A204.1 (cell line): Measurements from ENCODE around the gene TCF7L2.

Experiments used
- FAIRE-seq: peaks from 2 replicates; lab custom pipeline; 2012; peaks lifted over from hg19 to GRCh38; lab: Jason Lieb, UNC

TCF7L2 gene

GRCh38 chr10:113180401-113181154, 230.5 kb downstream of the TCF7L2 start:
- no peak for FAIRE-seq

GRCh38 chr10:113182154-113182553, 232.1 kb downstream of the TCF7L2 start:
- FAIRE-seq = no peak

GRCh38 chr10:113183573-113183972, 233.5 kb downstream of the TCF7L2 start:
- FAIRE-seq = no peak

- FAIRE-seq = no peak
These were observed 237.2 kb downstream of the TCF7L2 start for GRCh38 chr10:113187063-113187777.

- FAIRE-seq = no peak
These were observed 249.4 kb downstream of the TCF7L2 start for GRCh38 chr10:113199459-113199858.

GRCh38 chr10:113202011-113202410, 252.0 kb downstream of the TCF7L2 start:
- FAIRE-seq = no peak

GRCh38 chr10:113207924-113208323, 257.9 kb downstream of the TCF7L2 start:
- FAIRE-seq = no peak

GRCh38 chr10:113213035-113213434, 263.0 kb downstream of the TCF7L2 start:
- FAIRE-seq = no peak

- FAIRE-seq = no peak
These were observed 264.3 kb downstream of the TCF7L2 start for GRCh38 chr10:113214331-113214730.

- FAIRE-seq = no peak
These were observed 266.1 kb downstream of the TCF7L2 start for GRCh38 chr10:113216102-113216501.
